ENCODE data around the gene ZNF154.

DNA sequence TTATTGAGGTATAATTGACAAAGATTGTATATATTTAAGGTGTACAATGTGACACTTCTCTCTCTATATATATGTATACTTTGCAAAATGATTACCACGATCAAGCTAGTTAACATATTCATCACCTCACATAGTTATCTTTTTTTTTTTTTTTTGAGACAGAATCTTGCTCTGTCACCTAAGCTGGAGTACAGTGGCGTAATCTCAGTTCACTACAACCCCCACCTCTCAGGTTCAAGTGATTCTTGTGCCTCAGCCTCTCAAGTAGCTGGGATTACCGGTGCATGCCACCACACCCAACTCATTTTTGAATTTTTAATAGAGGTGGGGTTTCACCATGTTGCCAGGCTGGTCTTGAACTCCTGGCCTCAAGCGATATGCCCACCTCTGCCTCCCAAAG is 36.5 kb downstream of the ZNF154 start:
- TF ChIP-seq, protein P1, sequence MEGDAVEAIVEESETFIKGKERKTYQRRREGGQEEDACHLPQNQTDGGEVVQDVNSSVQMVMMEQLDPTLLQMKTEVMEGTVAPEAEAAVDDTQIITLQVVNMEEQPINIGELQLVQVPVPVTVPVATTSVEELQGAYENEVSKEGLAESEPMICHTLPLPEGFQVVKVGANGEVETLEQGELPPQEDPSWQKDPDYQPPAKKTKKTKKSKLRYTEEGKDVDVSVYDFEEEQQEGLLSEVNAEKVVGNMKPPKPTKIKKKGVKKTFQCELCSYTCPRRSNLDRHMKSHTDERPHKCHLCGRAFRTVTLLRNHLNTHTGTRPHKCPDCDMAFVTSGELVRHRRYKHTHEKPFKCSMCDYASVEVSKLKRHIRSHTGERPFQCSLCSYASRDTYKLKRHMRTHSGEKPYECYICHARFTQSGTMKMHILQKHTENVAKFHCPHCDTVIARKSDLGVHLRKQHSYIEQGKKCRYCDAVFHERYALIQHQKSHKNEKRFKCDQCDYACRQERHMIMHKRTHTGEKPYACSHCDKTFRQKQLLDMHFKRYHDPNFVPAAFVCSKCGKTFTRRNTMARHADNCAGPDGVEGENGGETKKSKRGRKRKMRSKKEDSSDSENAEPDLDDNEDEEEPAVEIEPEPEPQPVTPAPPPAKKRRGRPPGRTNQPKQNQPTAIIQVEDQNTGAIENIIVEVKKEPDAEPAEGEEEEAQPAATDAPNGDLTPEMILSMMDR (conservative IDR thresholded peaks at IDR 0.05 in 1 of 2, IDR thresholded peaks at IDR 0.05 in 1 of 2; ENCODE audit: extremely low read depth in 1 of 2, insufficient read depth in 1 of 2, low read depth in 1 of 2, low read length in 2 of 2), result no peak
- no peak for TF ChIP-seq EZH2 (IDR thresholded peaks at IDR 0.05; ENCODE audit: borderline replicate concordance, low read length)
